C4-2B (cell line): ENCODE data around the gene PPP1R12B.
"Not testable (repeated sequence)": the region's sequence is repeated elsewhere in the genome, so short reads cannot be mapped to it uniquely, and the experiment has no call there.

Source experiments
- CTCF ChIP-seq: fragments of 450-650 bp; conservative IDR thresholded peaks from 2 replicates; pipeline ENCODE4 v1.5.1; 2017; ENCODE audit warnings: mild to moderate bottlenecking
- ZFX ChIP-seq: fragments of 450-650 bp; IDR thresholded peaks from 2 replicates; pipeline ENCODE4 v1.6.1; 2017

- not testable (repeated sequence) for TF ChIP-seq CTCF, ZFX
Measured at GRCh38 chr1:202545647-202546303, 197.3 kb downstream of the PPP1R12B start.
